ENCODE measurements around the gene GRP. TPM values are rescaled to one million over a fixed set of nuclear protein-coding genes. Genes with fewer than 3 reads are reported as not detected.

Gene GRP
- total RNA-seq, 1 donor from 2014 or later: not detected

DNA sequence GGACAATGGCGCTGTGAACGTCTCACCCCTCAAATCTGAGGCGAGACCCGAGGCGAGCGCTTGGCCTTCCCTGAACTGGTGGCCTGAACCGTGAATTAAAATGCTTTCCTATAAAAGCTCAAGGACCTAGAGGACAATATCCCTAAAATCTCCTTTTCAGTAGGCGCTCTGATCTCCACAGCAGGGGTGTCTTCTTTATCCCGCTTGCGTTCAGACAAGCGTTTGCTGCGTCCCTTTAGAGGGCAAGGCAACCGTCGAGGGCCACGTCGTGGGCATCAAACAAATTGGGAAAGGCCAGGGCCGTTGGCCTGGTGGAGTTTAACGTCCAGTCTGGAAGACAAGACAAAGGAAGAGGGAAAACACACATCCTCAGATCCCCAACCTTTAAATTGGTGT, 54.6 kb downstream of the GRP start:
- ATAC-seq (ENCODE audit: poor library complexity) (no peak), DNase-seq (no peak)
- intact Hi-C loops (cut with DNase I): no loop called here

GRCh38 chr18:59275406-59275949, 55.5 kb downstream of the GRP start:
- ATAC-seq (ENCODE audit: poor library complexity) (no peak), DNase-seq (no peak)
- intact Hi-C loops (cut with DNase I): no loop called here

GRCh38 chr18:59276047-59276446, 56.1 kb downstream of the GRP start:
- intact Hi-C loops (cut with DNase I): no loop called here
- no peak for ATAC-seq (ENCODE audit: poor library complexity)
- DNase-seq: no peak

GRCh38 chr18:59278793-59279192, 58.8 kb downstream of the GRP start:
- DNase-seq (no peak), ATAC-seq (ENCODE audit: poor library complexity) (no peak)
- intact Hi-C loops (cut with DNase I): no loop called here

DNA sequence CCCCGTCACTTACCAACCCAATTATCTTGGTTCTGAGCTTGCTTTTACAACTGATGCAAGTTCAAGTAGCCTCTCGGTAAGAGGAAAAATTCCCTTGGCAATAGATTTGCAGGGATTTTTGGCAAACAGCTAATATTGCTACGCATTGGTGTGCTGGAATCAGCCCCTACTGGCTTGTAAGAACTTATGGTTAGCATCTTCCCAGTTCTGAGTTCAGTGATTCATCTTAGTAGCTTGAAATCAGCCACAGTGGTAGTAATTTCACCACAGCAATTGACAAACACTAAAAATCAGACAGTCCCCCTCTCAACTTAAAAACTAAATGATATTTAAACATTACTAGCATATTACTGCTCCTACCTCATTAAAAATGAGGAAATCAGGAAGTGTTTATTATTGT, 59.2 kb downstream of the GRP start:
- DNase-seq (no peak), ATAC-seq (ENCODE audit: poor library complexity) (no peak)
- intact Hi-C loops (cut with DNase I): no loop called here

DNA sequence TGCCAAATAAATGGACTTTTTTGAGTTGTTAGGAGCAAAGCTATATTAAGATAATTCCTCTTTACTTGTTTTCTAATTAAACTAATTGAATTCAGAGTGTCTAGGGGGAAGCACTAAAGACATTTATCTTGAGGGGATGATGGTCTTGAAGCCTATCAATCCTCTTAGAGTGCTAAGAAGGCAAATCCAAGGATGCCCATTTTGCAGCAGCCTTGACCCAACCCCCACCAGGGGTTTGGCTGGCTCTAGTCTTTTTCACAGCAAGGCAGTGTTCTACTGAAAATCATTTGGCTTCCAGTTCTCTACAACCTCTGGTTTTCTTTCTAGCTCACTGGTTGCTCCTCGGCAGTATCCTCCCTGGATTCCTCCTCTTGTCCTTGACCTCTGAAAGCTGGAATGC, 59.8 kb downstream of the GRP start:
- DNase-seq (no peak), ATAC-seq (ENCODE audit: poor library complexity) (no peak)
- intact Hi-C loops (cut with DNase I): no loop called here

Other genes with a start within 250 kb of the GRP start
- 18.4 TPM for gene SEC11C, start 80.3 kb upstream of the GRP start, total RNA-seq
- gene RAX, start 53.3 kb downstream of the GRP start, total RNA-seq: not detected
- not detected for gene CPLX4, start 98.5 kb downstream of the GRP start, total RNA-seq
- 48.1 TPM for gene LMAN1, start 139.1 kb downstream of the GRP start, total RNA-seq

Data from Right ventricle myocardium superior (tissue), 1 donor.